Epidermal melanocyte (primary cell): ENCODE data around the gene BCL3.
"Not testable (repeated sequence)": the region's sequence is repeated elsewhere in the genome, so short reads cannot be mapped to it uniquely, and the experiment has no call there.

Experiments used
- DNase-seq: peaks from one replicate; pipeline ENCODE4 v3.0.0; 2011; ENCODE audit warnings: low spot score; ENCODE audit not compliant: insufficient read length

Gene BCL3

DNA sequence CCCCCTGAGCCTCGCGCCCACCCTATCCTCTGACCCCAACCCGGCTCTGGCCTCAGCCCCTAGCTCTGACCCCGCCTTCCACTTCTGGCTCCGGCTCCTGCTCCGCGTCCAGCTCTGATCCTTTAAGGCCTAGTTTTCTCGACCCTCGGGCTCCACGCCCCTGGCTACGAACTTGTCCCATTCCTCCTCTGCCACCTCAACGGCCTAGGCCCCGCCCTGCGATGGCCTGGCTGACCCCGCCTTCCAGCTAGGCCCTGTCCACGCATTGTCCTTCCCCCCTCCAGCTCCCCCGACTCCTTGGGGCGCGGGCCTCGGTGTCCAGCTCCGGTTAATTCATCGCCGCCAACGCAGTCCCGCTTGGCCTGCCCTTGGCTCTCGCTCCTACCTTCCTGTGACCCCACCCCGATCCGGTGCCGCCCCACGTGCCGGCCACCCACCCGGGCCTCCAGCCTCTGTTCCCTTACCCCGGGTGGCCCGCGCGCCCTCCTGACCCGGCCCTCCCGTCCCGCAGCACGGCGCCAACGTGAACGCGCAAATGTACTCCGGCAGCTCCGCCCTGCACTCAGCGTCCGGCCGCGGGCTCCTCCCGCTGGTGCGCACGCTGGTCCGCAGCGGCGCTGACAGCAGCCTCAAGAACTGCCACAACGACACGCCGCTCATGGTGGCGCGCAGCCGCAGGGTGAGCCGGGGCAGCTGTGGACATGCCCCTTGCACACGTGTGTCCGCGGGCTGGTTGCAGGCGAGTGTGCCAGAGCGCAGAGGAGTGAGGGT, 9.4 kb downstream of the BCL3 start:
- DNase-seq, result peak; percentile 54

DNA sequence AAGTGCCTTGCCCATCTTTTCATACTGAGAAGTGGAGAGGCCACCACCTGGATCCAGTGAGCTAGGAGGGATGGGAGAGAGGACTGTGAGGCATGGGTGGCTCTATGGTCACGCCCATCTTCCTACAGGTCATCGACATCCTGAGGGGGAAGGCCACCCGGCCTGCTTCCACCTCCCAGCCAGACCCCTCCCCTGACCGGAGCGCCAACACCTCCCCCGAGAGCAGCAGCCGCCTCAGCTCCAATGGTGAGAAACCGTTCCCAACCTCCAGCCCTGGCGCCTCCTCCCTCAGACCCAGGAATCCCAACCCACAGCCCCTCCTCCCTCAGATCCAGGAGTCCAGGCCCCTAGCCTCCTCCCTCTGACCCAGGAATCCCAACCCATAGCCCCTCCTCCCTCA, 10.1 kb downstream of the BCL3 start:
- DNase-seq, result no peak

DNA sequence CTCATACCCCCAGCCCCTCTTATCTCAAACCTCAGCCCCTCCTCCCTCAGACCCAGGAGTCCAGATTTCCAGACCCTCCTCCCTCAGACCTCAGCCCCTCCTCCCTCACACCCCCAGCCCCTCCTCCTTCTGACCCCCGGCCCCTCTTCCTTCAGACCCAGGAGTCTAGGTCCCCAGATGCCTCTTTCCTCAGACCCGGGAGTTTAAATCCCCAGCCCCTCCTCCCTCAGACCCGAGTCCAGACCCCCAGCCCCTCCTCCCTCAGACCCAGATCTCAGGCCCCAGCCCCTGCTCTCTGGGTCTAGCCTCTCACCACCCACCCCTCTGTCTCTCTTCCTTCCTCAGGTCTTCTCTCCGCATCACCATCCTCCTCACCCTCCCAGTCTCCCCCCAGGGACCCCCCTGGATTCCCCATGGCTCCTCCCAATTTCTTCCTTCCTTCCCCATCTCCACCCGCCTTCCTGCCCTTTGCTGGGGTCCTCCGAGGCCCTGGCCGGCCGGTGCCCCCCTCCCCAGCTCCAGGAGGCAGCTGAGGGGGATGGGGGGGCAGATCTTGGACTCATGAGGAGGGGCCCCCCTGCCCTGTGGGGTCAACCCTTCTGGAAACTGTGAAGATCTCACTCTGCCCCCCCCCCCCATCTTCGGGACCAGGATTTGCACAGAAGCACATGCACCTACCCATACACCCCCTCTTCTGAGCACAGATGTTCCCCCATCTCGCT, 10.7 kb downstream of the BCL3 start:
- no peak for DNase-seq

DNA sequence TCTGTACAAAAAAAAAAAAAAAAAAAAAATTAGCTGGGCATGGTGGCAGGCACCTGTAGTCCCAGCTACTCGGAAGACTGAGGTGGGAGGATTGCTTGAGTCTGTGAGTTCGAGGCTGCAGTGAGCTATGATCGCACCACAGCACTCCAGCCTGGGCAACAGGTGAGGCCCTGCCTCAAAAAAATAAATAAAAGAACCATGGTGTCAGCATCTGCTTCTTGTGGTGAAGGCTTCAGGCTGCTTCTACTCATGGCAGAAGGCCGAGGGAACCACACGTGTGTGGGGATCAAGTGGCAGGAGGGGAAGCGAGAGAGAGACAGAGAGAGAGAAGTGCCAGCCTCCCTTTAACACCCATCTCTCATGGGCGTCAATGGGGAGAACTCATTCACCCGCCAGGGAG, 13.5 kb downstream of the BCL3 start:
- DNase-seq, result no peak

DNA sequence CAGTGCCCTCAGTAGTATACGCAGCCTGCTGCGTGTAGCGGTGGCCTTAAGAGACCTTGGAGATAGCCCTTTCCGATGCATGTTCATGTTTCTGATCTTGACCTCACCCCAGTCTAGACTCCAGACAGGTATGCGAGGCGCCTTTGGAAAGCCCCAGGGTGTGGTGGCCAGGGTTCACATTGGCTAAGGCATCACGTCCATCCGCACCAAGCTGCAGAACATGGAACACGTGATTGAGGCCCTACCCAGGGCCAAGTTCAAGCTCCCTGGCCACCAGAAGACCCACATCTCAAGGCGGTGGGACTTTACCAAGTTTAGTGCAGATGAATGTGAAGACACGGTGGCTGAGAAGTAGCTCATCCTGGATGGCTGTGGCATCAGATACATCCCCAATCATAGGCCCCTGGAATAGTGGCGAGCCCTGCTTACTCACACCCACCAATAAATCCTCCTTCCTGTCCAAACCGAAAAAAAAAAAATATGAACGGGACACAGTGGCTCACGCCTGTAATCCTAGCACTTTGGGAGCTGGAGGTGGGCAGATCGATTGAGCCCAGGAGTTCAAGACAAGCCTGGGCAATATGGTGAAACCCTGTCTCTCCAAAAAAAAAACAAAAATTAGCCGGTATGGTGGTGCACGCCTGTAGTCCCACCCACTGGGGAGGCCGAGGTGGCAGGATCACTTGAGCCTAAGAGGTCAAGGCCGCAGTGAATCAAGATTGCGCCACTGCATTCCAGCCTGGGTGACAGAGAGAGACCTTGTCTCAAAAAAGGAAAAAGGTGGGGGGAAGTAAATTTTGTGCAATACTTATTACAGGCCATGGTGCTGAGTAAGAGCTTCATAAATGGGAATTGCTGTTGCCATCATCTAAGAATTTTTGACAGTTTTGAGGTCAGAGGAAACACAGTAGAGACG, 16.8 kb downstream of the BCL3 start:
- DNase-seq, result no peak

DNA sequence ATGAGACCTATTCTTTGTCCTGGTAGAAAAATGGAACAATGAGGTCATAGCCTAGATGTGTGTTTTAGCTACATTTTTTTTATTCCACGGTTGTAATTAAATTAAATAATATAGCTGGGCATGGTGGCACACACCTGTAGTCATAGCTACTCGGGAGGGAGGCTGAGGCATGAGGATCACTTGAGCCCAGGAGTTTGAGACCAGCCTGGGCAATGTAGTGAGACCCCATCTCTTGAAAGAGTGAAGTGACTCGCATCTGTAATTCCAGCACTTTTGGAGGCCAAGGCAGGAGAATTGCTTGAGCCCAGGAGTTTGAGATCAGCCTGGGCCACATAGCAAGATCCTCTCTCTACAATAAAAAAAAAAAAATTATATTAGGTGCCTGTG, 17.4 kb downstream of the BCL3 start:
- no peak for DNase-seq

DNA sequence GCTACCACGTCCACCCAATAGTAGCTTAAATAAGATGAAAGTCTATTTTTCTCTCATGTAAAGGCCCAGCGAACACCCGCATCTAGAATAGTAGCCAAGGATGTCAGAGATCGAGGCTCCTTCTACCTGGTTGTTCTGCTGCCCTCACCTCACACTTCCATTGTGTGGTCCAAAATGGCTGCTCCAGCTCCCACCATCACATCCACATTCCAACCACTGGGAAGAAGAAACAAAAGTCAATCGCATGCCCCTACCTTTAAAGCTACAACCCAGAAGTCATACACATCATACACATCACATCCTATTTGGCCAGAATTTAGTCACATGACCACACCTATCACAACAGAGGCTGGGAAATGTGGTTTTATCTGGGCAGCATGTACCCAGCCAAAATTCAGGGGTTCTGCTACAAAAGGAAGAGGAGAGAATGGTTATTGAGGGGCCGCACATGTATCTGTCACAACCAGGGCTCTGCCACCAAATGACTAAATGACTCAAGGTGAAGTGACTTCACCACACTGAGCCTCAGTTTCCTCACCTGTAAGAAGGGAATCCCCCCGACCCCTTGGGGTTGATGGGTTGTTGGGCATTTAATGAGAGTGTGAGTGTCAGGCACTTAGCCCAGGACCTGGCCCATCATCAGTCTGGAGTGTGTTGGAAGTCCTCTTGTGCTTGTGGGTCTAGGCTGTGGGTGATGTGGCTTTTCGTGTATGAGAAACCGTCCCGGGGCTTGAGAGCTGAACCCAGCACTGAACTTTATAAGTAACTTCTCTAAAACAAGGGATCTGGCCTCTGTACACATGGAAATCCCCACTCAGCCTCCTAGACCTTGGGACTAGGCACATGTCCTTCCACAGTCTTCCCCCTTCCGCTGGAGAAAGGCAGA, 19.0 kb downstream of the BCL3 start:
- no peak for DNase-seq

DNA sequence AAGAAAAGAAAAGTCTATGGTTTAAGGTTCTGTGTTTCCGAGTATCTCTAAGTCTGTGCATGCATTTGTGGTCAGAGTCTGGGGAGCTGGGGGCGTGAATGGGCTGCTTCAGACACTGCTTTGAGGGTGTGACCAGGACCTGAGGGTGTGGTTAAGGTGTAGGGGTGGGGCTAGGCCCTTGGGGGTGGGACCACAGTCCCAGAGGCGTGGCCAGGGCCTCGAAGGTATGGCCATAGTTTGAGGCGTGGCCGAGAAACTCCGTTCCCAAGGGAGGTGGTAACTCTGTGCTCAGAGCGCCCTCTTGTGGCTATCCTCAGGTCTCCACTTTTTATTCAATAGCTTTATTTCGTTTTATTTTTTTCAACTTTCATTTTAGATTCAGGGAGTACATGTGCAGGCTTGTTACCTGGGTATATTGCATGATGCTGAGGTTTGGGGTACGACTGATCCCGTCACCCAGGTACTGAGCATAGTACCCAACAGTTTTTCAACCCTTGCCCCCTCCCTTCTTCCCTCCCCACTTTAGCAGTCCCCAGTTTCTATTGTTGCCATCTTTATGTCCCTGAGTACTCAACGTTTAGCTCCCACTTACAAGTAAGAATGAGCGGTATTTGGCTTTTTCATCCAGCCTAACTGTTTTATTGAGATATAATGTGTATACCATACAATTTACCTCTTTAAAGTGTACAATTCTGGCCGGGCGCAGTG, 22.2 kb downstream of the BCL3 start:
- peak; percentile 97 for DNase-seq

DNA sequence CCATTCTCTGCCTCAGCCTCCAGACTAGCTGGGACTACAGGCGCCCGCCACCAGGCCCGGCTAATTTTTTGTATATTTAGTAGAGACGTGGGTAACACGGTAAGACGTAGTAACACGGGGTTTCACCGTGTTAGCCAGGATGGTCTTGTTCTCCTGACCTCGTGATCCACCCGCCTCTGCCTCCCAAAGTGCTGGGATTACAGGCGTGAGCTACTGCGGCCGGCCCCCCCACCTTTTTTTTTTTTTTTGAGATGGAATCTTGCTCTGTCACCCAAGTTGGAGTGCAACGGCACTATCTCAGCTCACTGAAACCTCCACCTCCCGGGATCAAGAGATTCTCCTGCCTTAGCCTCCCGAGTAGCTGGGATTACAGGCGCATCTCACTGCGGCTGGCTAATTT, 23.6 kb downstream of the BCL3 start:
- DNase-seq, result not testable (repeated sequence)

DNA sequence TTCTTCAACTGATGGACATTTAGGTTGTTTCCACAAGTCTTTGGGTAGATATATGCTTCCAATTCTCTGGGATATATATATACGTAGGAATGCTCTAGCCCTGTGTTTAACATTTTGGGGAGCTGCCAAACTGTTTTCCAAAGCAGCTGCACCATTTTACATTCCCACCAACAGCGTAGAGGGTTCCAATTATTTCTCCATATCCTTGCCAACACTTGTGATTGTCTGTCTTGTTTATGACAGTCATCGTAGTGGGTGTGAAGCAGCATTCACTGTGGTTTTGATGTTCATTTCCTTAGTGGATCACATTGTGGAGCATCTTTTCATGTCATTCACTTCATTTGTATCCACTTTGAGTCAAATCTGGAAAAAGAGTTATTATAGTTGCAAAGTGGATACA, 24.5 kb downstream of the BCL3 start:
- DNase-seq, result no peak

DNA sequence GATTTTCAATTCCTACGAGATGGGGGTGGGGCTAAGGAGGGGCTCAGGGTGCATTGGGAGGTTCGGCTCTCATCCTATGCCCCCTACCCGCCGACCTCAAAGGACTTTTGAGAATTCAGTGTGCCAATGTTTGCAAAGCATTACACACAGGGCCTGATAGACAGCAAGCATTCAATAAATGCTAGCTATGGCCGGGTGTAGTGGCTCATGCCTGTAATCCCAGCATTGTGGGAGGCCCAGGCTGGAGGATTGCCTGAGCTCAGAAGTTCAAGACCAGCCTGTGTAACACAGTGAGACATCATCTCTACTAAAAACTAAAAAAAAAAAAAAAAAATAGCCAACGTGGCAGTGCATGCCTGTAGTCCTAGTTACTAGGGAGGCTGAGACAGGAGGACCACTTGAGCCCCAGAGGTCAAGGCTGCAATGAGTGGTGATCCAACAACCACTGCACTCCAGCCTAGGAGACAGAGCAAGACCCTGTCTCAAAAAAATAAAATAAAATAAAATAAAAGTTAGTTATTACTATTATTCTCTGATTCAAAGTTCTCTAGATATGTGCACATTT, 27.2 kb downstream of the BCL3 start:
- DNase-seq, result no peak

DNA sequence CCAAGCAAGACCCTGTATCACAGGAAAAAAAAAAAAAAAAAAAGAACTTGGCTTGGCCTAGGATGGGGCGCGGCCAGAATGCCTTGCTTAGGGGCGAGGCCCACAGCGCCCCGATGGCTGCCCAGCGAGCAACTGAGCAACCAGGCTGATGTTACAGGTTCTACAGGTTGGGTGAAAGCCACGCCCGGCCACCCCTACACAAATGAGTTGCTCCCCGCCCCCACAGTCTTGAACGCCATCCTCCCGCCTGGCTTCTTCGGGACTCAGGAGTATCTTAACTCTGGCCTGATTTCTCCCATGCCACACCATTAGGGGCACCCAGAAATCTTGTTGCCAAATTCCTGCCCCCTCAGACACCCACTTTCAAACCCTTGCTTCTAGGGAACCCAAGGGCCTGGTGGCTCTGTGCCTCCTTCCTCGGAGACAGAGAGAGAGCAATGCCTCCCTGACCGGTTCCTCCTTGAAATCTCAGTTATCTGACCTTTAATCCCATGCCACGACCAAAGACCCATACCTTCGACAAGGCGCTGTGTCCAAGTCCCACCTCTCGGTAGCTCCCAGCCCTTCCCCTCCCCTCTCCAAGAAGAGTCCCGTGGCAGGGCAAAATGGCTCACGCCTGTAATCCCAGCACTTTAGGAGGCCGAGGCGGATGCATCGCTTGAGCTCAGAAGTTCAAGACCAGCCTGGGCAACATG, 28.0 kb downstream of the BCL3 start:
- no peak for DNase-seq

DNA sequence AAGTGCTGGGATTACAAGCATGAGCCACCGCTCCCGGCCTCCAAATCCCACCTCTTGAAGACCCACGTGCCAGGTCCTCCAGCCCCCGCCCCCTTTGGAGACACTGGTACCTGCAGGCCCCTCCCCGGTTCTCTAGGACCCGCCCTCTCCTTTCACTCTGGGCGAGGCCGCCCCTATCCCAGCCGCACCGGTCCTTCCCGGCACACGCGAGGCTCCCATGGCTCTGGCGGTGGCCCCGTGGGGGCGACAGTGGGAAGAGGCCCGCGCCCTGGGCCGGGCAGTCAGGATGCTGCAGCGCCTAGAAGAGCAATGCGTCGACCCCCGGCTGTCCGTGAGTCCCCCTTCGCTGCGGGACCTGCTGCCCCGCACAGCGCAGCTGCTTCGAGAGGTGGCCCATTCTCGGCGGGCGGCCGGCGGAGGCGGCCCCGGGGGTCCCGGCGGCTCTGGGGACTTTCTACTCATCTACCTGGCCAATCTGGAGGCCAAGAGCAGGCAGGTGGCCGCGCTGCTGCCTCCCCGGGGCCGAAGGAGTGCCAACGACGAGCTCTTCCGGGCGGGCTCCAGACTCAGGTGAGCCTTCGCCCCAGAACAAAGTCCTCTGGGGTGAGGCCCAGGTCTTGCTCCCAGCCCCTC, 29.3 kb downstream of the BCL3 start, which contains the start of gene CBLC:
CBLC (plus strand) TSS at position 176 of the 633 bp plus-strand sequence; CDS start at position 218, 42 bp downstream.
- no peak for DNase-seq

DNA sequence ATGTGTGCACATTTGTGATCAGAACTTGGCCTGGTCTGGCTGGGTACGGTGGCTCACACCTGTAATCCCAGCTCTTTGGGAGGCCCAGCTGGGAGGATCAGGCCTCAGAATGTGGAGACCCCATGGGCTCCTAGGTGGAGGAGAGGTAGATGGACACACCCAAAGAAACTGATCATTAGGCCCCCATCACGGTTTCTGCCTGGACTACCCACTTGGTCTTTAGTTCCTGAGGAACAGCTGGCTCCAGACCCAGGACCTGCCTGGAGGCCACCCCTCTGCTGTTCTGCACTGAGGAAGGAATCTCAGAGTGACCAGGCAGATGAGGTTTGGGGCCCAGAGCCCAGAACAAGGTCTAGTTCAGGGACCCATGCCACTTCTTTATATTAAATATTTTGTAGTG, 30.6 kb downstream of the BCL3 start:
- DNase-seq, result no peak

DNA sequence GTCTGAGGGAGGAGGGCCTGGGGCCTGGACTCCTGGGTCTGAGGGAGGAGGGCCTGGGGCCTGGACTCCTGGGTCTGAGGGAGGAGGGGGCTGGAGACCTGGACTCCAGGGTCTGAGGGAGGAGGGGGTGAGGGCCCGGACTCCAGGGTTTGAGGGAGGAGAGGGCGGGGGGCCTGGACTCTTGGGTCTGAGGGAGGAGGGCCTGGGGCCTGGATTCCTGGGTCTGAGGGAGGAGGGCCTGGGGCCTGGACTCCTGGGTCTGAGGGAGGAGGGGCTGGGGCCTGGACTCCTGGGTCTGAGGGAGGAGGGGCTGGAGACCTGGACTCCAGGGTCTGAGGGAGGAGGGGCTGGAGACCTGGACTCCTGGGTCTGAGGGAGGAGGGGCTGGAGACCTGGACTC, 33.2 kb downstream of the BCL3 start:
- not testable (repeated sequence) for DNase-seq

DNA sequence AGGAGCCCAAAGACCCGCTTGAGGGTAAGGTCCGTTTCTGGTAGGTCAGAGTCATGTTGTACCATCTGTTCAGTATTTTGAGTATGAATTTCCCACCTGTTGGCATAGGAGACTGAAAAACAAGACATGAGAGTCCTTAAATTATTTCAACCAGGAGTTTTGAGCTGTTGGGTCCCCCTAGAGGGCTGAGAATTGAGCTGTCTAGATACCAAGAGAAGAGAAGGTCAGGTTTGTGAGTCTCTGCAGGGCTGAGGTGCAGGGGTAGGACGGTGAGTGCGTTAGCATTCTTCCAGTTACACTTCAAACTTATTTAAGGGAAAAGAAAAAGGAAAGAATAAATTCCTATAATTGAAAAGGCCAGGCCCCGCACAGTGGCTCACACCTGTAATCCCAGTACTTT, 34.2 kb downstream of the BCL3 start:
- DNase-seq, result no peak

DNA sequence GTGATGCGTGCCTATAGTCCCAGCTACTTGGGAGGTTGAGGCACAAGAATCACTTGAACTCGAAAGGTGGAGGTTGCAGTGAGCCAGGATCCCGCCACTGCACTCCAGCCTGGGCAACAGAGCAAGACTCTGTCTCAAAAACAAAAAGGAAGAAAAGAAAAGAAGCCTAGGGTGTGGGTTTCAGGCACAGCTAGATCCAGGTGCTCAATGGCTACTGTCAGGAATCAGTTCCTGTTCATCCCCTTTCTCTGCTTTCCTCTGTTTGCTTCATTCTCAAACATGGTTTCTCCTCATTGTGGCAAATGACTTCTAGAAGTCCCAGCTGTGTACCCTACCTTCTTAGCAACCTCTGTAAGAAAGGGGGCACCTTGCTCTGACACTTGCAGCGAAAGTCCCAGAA, 35.0 kb downstream of the BCL3 start:
- no peak for DNase-seq

DNA sequence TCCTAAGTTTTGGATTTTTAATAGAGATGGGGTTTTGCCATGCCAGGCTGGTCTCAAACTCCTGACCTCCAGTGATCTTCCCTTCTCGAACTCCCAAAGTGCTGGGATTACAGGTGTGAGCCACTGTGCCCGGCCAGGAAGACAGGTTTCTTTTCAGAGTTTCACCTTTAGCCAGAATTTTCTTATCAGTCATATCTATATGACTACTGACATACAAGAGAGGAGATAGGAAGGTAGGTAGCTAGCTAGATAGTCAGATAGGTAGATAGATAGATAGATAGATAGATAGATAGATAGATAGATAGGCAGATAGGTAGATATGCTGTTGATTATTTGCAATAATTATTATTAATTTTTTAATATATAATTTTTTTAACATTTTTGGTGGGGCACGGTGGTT, 36.8 kb downstream of the BCL3 start:
- no peak for DNase-seq

DNA sequence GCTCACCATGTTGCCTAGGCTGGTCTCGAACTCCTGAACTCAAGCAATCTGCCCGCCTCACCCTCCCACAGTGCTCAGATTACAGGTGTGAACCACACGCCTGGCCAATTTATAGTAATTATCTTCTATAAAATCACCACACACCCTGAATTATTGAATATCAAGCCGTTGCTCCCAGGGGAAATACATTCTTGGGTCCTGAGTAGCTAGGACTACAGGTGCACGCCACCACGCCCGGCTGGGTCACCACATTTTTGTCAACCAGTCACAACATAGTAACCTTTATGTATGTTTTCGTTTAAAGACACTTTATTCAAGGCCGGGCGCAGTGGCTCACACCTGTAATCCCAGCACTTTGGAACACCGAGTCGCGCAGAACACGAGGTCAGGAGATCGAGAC, 37.5 kb downstream of the BCL3 start:
- no peak for DNase-seq
